Mesenchymal stem cell (in vitro differentiated cells and primary cell): ENCODE results near the gene RIMBP2.

Experiments used
- DNase-seq: peaks from one replicate; pipeline ENCODE4 v3.0.0-alpha.2; 2013
- H2AFZ ChIP-seq: one replicate; pipeline ENCODE4 v1.6.1; 2013; ENCODE audit warnings: low read depth, mild to moderate bottlenecking, control low read depth, inconsistent platforms, low read length, moderate library complexity
- H2AK5ac ChIP-seq: 2 replicates; pipeline ENCODE4 v1.6.1; 2013; ENCODE audit warnings: low read length, moderate library complexity, mild to moderate bottlenecking, inconsistent platforms; ENCODE audit not compliant: severe bottlenecking
- H2BK120ac ChIP-seq: one replicate; pipeline ENCODE4 v1.6.1; 2013; ENCODE audit warnings: low read depth, mild to moderate bottlenecking, inconsistent platforms, low read length, moderate library complexity
- H2BK12ac ChIP-seq, 2 experiments: one replicate each; pipeline ENCODE4 v1.6.1; 2013; ENCODE audit warnings: inconsistent platforms in 2 of 2, low read length in 2 of 2, mild to moderate bottlenecking in 2 of 2, moderate library complexity in 2 of 2, control low read depth in 1 of 2
- H2BK15ac ChIP-seq: one replicate; pipeline ENCODE4 v1.6.1; 2013; ENCODE audit warnings: mild to moderate bottlenecking, low read depth, inconsistent platforms; ENCODE audit not compliant: poor library complexity, severe bottlenecking
- H2BK5ac ChIP-seq: 2 replicates; pipeline ENCODE4 v1.6.1; 2013; ENCODE audit warnings: low read depth, mild to moderate bottlenecking, low read length, control low read depth, inconsistent platforms; ENCODE audit not compliant: poor library complexity, severe bottlenecking
- H3K14ac ChIP-seq, 2 experiments: one replicate each; pipeline ENCODE4 v1.6.1; 2013; ENCODE audit warnings: inconsistent platforms in 2 of 2, low read length in 2 of 2, control low read depth in 1 of 2, mild to moderate bottlenecking in 1 of 2, moderate library complexity in 1 of 2
- H3K18ac ChIP-seq, 2 experiments: one replicate each; pipeline ENCODE4 v1.6.1; 2013; ENCODE audit warnings: inconsistent platforms in 2 of 2, low read length in 2 of 2, control low read depth in 1 of 2, low read depth in 1 of 2, mild to moderate bottlenecking in 1 of 2
- H3K23ac ChIP-seq, 2 experiments: one replicate each; pipeline ENCODE4 v1.6.1; 2013; ENCODE audit warnings: inconsistent platforms in 2 of 2, low read length in 2 of 2, mild to moderate bottlenecking in 2 of 2, moderate library complexity in 2 of 2, control low read depth in 1 of 2
- H3K27ac ChIP-seq: 2 replicates; pipeline ENCODE4 v1.5.1; 2013; ENCODE audit warnings: mild to moderate bottlenecking, moderate library complexity, low read length, control low read depth, inconsistent platforms; ENCODE audit not compliant: poor library complexity, severe bottlenecking
- H3K27me3 ChIP-seq, 2 experiments: 2 replicates each; pipeline versions ENCODE4 v1.6.1 to v1.7.0; 2013; ENCODE audit warnings: low read length in 2 of 2, mild to moderate bottlenecking in 2 of 2, moderate library complexity in 2 of 2, control low read depth in 1 of 2, inconsistent platforms in 1 of 2; ENCODE audit not compliant: control insufficient read depth in 1 of 2, insufficient read depth in 1 of 2
- H3K36me3 ChIP-seq, 2 experiments: 2 replicates each; pipeline versions ENCODE4 v1.6.1 to v1.7.0; 2013; ENCODE audit warnings: low read length in 2 of 2, control low read depth in 1 of 2, inconsistent platforms in 1 of 2, low read depth in 1 of 2, mild to moderate bottlenecking in 1 of 2; ENCODE audit not compliant: insufficient read depth in 2 of 2, control insufficient read depth in 1 of 2
- H3K4ac ChIP-seq, 2 experiments: one replicate each; pipeline ENCODE4 v1.6.1; 2013; ENCODE audit warnings: inconsistent platforms in 2 of 2, low read length in 2 of 2, mild to moderate bottlenecking in 2 of 2, moderate library complexity in 2 of 2, control low read depth in 1 of 2, low read depth in 1 of 2
- H3K4me1 ChIP-seq: 2 replicates; pipeline ENCODE4 v1.6.1; 2013; ENCODE audit warnings: low read depth, low read length, control low read depth; ENCODE audit not compliant: control insufficient read depth, insufficient read depth
- H3K4me2 ChIP-seq: 2 replicates; pipeline ENCODE4 v1.6.1; 2013; ENCODE audit warnings: low read length, mild to moderate bottlenecking, inconsistent platforms; ENCODE audit not compliant: poor library complexity, severe bottlenecking
- H3K4me3 ChIP-seq, 2 experiments: 2 replicates each; pipeline versions ENCODE4 v1.5.1 to v1.7.0; 2013; ENCODE audit warnings: low read length in 2 of 2, mild to moderate bottlenecking in 2 of 2, control low read depth in 1 of 2, low read depth in 1 of 2; ENCODE audit not compliant: insufficient read depth in 1 of 2
- H3K79me1 ChIP-seq: replicated peaks from 2 replicates; pipeline ENCODE4 v1.6.1; 2013; ENCODE audit warnings: mild to moderate bottlenecking, control low read depth, low read length, inconsistent platforms; ENCODE audit not compliant: poor library complexity, severe bottlenecking
- H3K9ac ChIP-seq: 2 replicates; pipeline ENCODE4 v1.7.0; 2013; ENCODE audit warnings: mild to moderate bottlenecking, low read length, moderate library complexity
- H3K9me3 ChIP-seq: 2 replicates; pipeline ENCODE4 v1.7.0; 2013; ENCODE audit warnings: mild to moderate bottlenecking, low read length; ENCODE audit not compliant: control insufficient read depth
- H4K8ac ChIP-seq: one replicate; pipeline ENCODE4 v1.6.1; 2013; ENCODE audit warnings: inconsistent platforms, mild to moderate bottlenecking, low read length, moderate library complexity
- H4K91ac ChIP-seq: one replicate; pipeline ENCODE4 v1.6.1; 2013; ENCODE audit warnings: mild to moderate bottlenecking, low read length, inconsistent platforms
- WGBS: methylation state at CpG from one replicate; pipeline ENCODE4 v1.1.7; 2013; ENCODE audit warnings: mixed read lengths; 5-methylcytosine and 5-hydroxymethylcytosine counted together

Gene RIMBP2

DNA sequence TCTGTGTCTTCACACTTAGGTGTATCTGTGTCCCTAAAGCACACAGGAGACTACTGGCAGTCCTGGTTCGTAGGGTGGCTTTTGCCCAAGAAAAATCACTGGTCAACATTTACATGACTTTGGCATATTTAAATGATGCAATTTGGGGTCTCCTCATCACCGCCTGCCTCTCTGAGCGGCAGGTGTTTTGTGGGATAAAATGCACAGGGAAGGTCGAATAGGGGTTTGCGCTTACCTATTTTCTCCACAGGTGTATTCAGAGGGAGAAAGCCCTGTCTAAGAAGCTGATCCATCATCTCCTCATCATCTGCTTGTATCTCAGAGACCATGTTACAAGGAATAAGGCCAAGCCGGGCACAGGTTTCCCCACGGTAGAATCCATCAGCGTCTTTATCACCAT lies 303.7 kb downstream of the RIMBP2 start:
- Histone ChIP-seq H2BK15ac (no peak overlapping the region), H3K18ac (no peak overlapping the region), H3K23ac (no peak overlapping the region), H2BK120ac (no peak overlapping the region), H4K8ac (no peak overlapping the region), H3K14ac (no peak overlapping the region), H3K27ac (no peak overlapping the region), H2AFZ (no peak overlapping the region), H3K36me3 (no peaks in the 10 kb centered on the region), H4K91ac (no peak overlapping the region), H3K79me1 (no peaks in the 10 kb centered on the region), H3K4ac (no peak overlapping the region), H3K27me3 (no peaks in the 10 kb centered on the region), H3K4me2 (no peak overlapping the region), H3K9ac (no peak overlapping the region), H2AK5ac (no peak overlapping the region), H3K9me3 (no peaks in the 10 kb centered on the region), H2BK5ac (no peak overlapping the region), H3K4me1 (no peaks in the 10 kb centered on the region), H3K4me3 (no peak overlapping the region), H2BK12ac (no peak overlapping the region)
- no peak for DNase-seq
- 82% methylated on average over 5 of the region's 8 CpGs for WGBS

DNA sequence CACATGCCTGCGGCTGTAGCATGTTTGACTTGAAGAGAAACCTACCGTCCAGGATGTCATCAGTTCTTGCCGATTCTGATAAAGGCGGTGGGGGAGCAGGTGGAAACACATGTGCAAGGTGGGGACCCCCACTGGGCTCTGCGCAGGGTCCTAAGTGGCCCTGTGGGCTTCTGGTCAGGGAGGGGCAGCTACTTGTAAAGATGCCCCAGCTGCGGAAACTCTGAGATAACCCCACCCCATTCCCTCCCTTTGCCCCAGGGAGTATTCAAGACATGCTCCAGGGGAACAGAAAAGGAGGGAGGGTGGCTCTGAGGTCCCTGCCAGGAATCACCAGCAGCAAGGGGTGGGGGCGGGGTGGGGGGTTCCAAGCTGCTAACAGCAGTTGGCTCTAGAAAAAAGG lies 310.8 kb downstream of the RIMBP2 start:
- no peak overlapping the region for H3K4ac ChIP-seq
- no peaks in the 10 kb centered on the region for H3K27me3 ChIP-seq
- no peak overlapping the region for H3K18ac ChIP-seq
- H3K14ac ChIP-seq: no peak overlapping the region
- no peak overlapping the region for H4K8ac ChIP-seq
- no peak overlapping the region for H3K27ac ChIP-seq
- no peaks in the 10 kb centered on the region for H3K9me3 ChIP-seq
- no peaks in the 10 kb centered on the region for H3K36me3 ChIP-seq
- no peak overlapping the region for H3K4me2 ChIP-seq
- no peak overlapping the region for H2AK5ac ChIP-seq
- no peak overlapping the region for H3K23ac ChIP-seq
- H2AFZ ChIP-seq: no peak overlapping the region
- H2BK12ac ChIP-seq: no peak overlapping the region
- no peak overlapping the region for H3K4me3 ChIP-seq
- WGBS: 45% methylated on average over 6 of the region's 7 CpGs
- H2BK15ac ChIP-seq: no peak overlapping the region
- H3K79me1 ChIP-seq: no peaks in the 10 kb centered on the region
- no peaks in the 10 kb centered on the region for H3K4me1 ChIP-seq
- no peak overlapping the region for H2BK120ac ChIP-seq
- H4K91ac ChIP-seq: no peak overlapping the region
- DNase-seq: no peak
- H3K9ac ChIP-seq: no peak overlapping the region
- no peak overlapping the region for H2BK5ac ChIP-seq

DNA sequence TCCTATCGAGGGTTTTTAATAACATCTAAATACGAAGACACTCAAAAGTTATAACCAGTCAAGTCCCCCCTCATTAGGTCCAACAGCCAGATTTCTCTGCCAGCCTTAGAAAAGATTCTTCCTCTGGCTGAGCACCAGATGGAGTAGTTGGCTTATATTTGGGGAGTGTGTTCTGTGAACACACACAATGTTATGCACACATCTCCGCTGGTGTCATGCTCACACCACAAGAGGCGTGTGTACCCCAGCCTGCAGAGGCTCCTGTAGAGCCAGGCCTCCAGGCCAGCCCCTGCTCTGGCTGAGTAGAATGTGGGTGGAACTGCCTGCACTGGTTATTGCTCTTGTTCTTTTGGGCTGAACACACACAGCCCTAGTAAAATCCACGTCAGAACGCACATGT lies 314.4 kb downstream of the RIMBP2 start:
- H3K4ac ChIP-seq: no peak overlapping the region
- no peaks in the 10 kb centered on the region for H3K27me3 ChIP-seq
- no peak overlapping the region for H2BK120ac ChIP-seq
- H2BK5ac ChIP-seq: no peak overlapping the region
- H3K79me1 ChIP-seq: no peaks in the 10 kb centered on the region
- H3K18ac ChIP-seq: no peak overlapping the region
- no peak overlapping the region for H3K9ac ChIP-seq
- no peak overlapping the region for H3K4me3 ChIP-seq
- H2BK15ac ChIP-seq: no peak overlapping the region
- H3K23ac ChIP-seq: no peak overlapping the region
- no peak for DNase-seq
- H3K4me1 ChIP-seq: no peaks in the 10 kb centered on the region
- WGBS: 80% methylated on average over 6 of the region's 6 CpGs
- H3K27ac ChIP-seq: no peak overlapping the region
- H2BK12ac ChIP-seq: no peak overlapping the region
- no peaks in the 10 kb centered on the region for H3K9me3 ChIP-seq
- no peak overlapping the region for H2AFZ ChIP-seq
- H4K8ac ChIP-seq: no peak overlapping the region
- H3K14ac ChIP-seq: no peak overlapping the region
- no peaks in the 10 kb centered on the region for H3K36me3 ChIP-seq
- H2AK5ac ChIP-seq: no peak overlapping the region
- no peak overlapping the region for H4K91ac ChIP-seq
- no peak overlapping the region for H3K4me2 ChIP-seq

DNA sequence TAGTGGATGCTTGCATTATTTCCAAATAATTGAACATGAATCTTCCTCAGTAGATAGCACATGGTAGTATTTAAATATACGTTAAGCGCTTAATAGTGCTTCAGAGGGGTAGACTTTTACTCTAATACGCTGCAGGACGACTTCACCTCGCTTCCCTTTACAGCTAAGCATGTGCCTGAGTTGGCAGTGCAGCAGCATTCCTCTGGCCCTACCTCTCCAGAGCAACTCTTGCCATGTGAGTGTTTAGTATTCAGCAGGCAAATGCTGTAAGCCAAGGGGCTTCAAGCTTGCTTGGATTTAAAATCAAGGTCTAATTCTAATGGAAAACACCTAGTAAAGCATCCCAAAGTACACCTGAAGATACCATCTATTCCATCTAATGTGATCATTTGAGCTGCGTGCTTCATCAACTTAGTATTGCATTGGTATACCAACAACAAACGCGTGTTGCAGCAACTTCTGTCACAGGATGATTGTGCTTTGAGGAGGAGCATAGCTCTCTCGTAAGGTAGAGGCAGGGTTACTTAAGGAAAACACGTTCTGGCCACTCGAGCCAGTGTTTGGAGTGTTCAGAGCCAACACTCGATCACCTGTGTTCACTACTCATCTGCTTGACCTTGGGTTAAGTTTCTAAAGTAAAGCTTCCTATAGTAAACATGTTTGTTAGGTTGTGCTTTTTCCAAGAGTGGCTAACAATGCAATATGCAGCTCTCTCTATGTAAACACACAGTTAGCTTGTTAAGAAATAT lies 317.8 kb downstream of the RIMBP2 start:
- H3K27ac ChIP-seq: no peak overlapping the region
- H2BK120ac ChIP-seq: no peak overlapping the region
- no peak overlapping the region for H2AFZ ChIP-seq
- no peaks in the 10 kb centered on the region for H3K79me1 ChIP-seq
- H3K4ac ChIP-seq: no peak overlapping the region
- no peak overlapping the region for H2BK5ac ChIP-seq
- no peak for DNase-seq
- H3K4me3 ChIP-seq: no peak overlapping the region
- no peak overlapping the region for H3K23ac ChIP-seq
- H3K14ac ChIP-seq: no peak overlapping the region
- 72% methylated on average over 11 of the region's 12 CpGs for WGBS
- H3K4me1 ChIP-seq: no peaks in the 10 kb centered on the region
- no peak overlapping the region for H2AK5ac ChIP-seq
- H3K4me2 ChIP-seq: no peak overlapping the region
- no peak overlapping the region for H4K91ac ChIP-seq
- H4K8ac ChIP-seq: no peak overlapping the region
- H2BK15ac ChIP-seq: no peak overlapping the region
- H3K36me3 ChIP-seq: no peaks in the 10 kb centered on the region
- H3K18ac ChIP-seq: no peak overlapping the region
- H3K9ac ChIP-seq: no peak overlapping the region
- no peak overlapping the region for H2BK12ac ChIP-seq
- H3K9me3 ChIP-seq: no peaks in the 10 kb centered on the region
- H3K27me3 ChIP-seq: no peaks in the 10 kb centered on the region
